Tibial nerve (tissue), 4 donors: ENCODE data around the gene APOBEC3B.

ENCODE experiments used
- CTCF ChIP-seq, 5 experiments: fragments of 200-600 bp in 3 of 5; fragments of 450-650 bp in 2 of 5; sonication (generic) in 3 of 5; IDR thresholded peaks; one replicate each; pipeline ENCODE4 v1.5.1; 2016 to 2019; ENCODE audit warnings: antibody characterized with exemption in 5 of 5, mild to moderate bottlenecking in 3 of 5, moderate library complexity in 2 of 5
- EP300 ChIP-seq, 2 donors: sonication (generic); formaldehyde crosslinking; IDR thresholded peaks; one replicate each; pipeline ENCODE4 v1.6.1; 2017; ENCODE audit warnings: antibody characterized with exemption in 2 of 2, mild to moderate bottlenecking in 1 of 2
- POLR2A ChIP-seq, 2 donors: fragments of 450-650 bp; IDR thresholded peaks; one replicate each; pipeline ENCODE4 v1.6.1; 2017; ENCODE audit warnings: antibody characterized with exemption in 2 of 2, mild to moderate bottlenecking in 2 of 2, moderate library complexity in 2 of 2

- TF ChIP-seq CTCF (IDR thresholded peaks at IDR 0.05) (no peak), POLR2A (IDR thresholded peaks at IDR 0.05) (no peak), EP300 (IDR thresholded peaks at IDR 0.05) (no peak)
Measured at GRCh38 chr22:38943882-38944281, 38.3 kb upstream of the APOBEC3B start.
